Stimulated activated naive CD8-positive, alpha-beta T cell treated with anti-CD3 and anti-CD28 coated beads, Interleukin-15, Interleukin-2, amounts not matched to agents 100 ng/mL and 50 ng/mL, for 24 hours (primary cell): ENCODE results near the gene AFDN.

Experiments used
- H3K27ac Mint-ChIP-seq: one replicate; pipeline ENCODE4 v1.8.0; 2021; ENCODE audit warnings: mild to moderate bottlenecking, mixed read lengths
- H3K27me3 Mint-ChIP-seq: one replicate; pipeline ENCODE4 v1.8.0; 2021; ENCODE audit warnings: mixed read lengths
- H3K36me3 Mint-ChIP-seq: one replicate; pipeline ENCODE4 v1.8.0; 2021; ENCODE audit warnings: low read depth, mixed read lengths
- H3K4me1 Mint-ChIP-seq: one replicate; pipeline ENCODE4 v1.8.0; 2021; ENCODE audit warnings: low read depth, mixed read lengths
- H3K4me3 Mint-ChIP-seq: one replicate; pipeline ENCODE4 v1.8.0; 2021; ENCODE audit warnings: mild to moderate bottlenecking, mixed read lengths
- H3K9me3 Mint-ChIP-seq: one replicate; pipeline ENCODE4 v1.8.0; 2021; ENCODE audit warnings: mixed read lengths

Gene AFDN

GRCh38 chr6:168013250-168013915 lies 186.7 kb downstream of the AFDN start:
- H3K9me3 Mint-ChIP-seq = peaks cover 31% of the 10 kb centered on the region
- no peak overlapping the region for H3K27ac Mint-ChIP-seq
- no peaks in the 10 kb centered on the region for H3K36me3 Mint-ChIP-seq
- H3K4me3 Mint-ChIP-seq = no peak overlapping the region
- H3K4me1 Mint-ChIP-seq = no peaks in the 10 kb centered on the region
- H3K27me3 Mint-ChIP-seq = peaks cover 3% of the 10 kb centered on the region

DNA sequence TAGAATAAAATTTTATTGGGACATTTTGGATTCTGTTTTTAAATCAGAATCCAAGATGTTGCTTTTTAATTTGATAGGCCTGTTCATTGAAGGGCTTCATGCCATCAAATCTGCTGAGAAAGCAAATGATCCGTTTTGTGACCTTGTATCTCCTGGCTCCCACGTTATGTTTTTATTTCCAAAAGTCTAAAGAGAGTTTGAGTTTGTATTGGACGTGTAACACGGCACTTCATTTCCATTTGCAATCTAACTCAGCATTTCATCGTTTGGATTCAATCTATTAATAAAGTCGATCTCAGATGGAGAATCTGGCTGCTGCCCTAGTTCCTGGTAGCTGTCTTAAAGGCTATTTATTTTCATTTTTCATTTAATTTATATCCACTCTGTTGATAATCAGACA lies 187.7 kb downstream of the AFDN start:
- Mint-ChIP-seq H3K4me3 (no peak overlapping the region), H3K9me3 (peaks cover 35% of the 10 kb centered on the region), H3K27me3 (peaks cover 3% of the 10 kb centered on the region), H3K4me1 (no peaks in the 10 kb centered on the region), H3K36me3 (no peaks in the 10 kb centered on the region), H3K27ac (no peak overlapping the region)

DNA sequence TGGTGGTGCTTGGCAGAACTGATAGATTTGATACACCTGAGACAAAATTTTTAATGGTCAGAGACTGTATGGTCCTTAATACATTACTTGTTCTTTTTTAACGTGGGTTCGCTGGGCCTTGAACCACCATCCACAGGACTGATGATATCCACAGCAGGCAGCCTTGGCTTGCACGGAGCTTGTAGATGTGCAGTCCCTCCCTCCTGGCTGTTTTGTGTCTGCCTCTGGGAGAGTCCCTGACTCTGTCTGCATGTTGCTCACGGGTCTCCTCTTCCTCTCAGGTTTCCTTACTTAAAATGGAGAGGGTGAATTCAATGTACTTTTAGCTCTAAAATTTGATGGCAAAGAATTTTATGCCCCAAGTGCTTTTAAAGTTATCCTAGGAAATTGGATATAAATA lies 188.3 kb downstream of the AFDN start:
- H3K36me3 Mint-ChIP-seq = no peaks in the 10 kb centered on the region
- peaks cover 31% of the 10 kb centered on the region for H3K9me3 Mint-ChIP-seq
- H3K27ac Mint-ChIP-seq = no peak overlapping the region
- no peak overlapping the region for H3K4me3 Mint-ChIP-seq
- peaks cover 3% of the 10 kb centered on the region for H3K27me3 Mint-ChIP-seq
- no peaks in the 10 kb centered on the region for H3K4me1 Mint-ChIP-seq

- no peaks in the 10 kb centered on the region for H3K36me3 Mint-ChIP-seq
- no peaks in the 10 kb centered on the region for H3K4me1 Mint-ChIP-seq
- H3K4me3 Mint-ChIP-seq = no peak overlapping the region
- H3K27me3 Mint-ChIP-seq = peaks cover 3% of the 10 kb centered on the region
- H3K27ac Mint-ChIP-seq = no peak overlapping the region
- peaks cover 28% of the 10 kb centered on the region for H3K9me3 Mint-ChIP-seq
Observed at GRCh38 chr6:168015482-168016175, 188.9 kb downstream of the AFDN start.

- H3K27me3 Mint-ChIP-seq = peaks cover 3% of the 10 kb centered on the region
Observed at GRCh38 chr6:168016176-168016620, 189.5 kb downstream of the AFDN start.

GRCh38 chr6:168016721-168017525 lies 190.2 kb downstream of the AFDN start:
- H3K9me3 Mint-ChIP-seq = peaks cover 15% of the 10 kb centered on the region
- no peaks in the 10 kb centered on the region for H3K4me1 Mint-ChIP-seq
- no peak overlapping the region for H3K27ac Mint-ChIP-seq
- H3K4me3 Mint-ChIP-seq = no peak overlapping the region
- H3K27me3 Mint-ChIP-seq = peaks cover 3% of the 10 kb centered on the region
- no peaks in the 10 kb centered on the region for H3K36me3 Mint-ChIP-seq

More at GRCh38 chr6:168016176-168016620, 189.5 kb downstream of the AFDN start:
- H3K4me3 Mint-ChIP-seq = no peak overlapping the region
- H3K9me3 Mint-ChIP-seq = peaks cover 22% of the 10 kb centered on the region
- no peaks in the 10 kb centered on the region for H3K4me1 Mint-ChIP-seq
- no peak overlapping the region for H3K27ac Mint-ChIP-seq
- no peaks in the 10 kb centered on the region for H3K36me3 Mint-ChIP-seq

DNA sequence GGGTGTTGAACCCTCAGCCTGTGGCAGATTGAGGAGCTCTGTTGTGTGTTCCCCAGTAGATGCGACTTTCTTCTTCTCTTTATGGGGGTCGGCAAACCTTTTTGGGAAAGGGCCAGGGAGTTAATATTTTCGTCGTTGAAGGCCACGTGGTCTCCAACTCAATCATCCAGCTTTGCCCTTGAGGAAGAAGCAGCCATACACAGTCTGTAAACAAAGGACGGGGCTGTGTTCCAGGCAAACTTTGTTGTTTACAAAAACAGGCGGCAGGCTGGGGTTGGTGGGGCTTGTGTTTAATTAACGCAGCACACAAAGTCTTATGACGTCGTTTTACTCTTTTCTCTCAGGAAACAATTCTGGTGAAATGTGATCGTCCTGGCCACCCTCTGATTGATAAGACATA lies 190.9 kb downstream of the AFDN start:
- Mint-ChIP-seq H3K9me3 (peaks cover 12% of the 10 kb centered on the region), H3K27me3 (peaks cover 3% of the 10 kb centered on the region), H3K4me1 (no peaks in the 10 kb centered on the region), H3K4me3 (no peak overlapping the region), H3K36me3 (no peaks in the 10 kb centered on the region), H3K27ac (no peak overlapping the region)

DNA sequence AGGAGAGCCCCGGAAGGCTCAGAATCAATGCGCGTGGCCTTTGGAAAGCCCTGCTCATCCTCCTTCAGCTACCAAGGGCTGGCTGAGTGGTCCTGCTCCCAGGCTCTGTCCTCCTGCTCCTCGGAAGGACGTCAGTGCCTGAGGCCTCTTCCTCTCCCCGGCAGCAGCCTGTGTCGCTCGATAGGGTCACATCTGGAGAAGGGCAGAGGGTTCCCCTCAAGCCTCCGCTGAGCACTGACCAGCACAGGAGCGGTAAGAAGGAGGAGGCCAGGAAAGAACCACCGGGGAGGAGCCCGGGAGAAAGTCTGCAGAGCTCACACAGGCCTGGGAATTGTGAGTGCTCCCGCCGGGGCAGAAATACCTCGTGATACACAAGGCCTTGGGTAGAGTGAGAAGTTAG lies 192.0 kb downstream of the AFDN start:
- Mint-ChIP-seq H3K9me3 (peaks cover 12% of the 10 kb centered on the region), H3K4me1 (no peaks in the 10 kb centered on the region)

GRCh38 chr6:168020242-168020641 lies 193.5 kb downstream of the AFDN start:
- no peaks in the 10 kb centered on the region for H3K27me3 Mint-ChIP-seq
- no peak overlapping the region for H3K4me3 Mint-ChIP-seq
- no peak overlapping the region for H3K27ac Mint-ChIP-seq
- H3K9me3 Mint-ChIP-seq = peaks cover 12% of the 10 kb centered on the region
- H3K4me1 Mint-ChIP-seq = no peaks in the 10 kb centered on the region
- no peaks in the 10 kb centered on the region for H3K36me3 Mint-ChIP-seq

More for the DNA sequence above, 192.0 kb downstream of the AFDN start:
- Mint-ChIP-seq H3K36me3 (no peaks in the 10 kb centered on the region), H3K27me3 (peaks cover 3% of the 10 kb centered on the region), H3K27ac (no peak overlapping the region), H3K4me3 (no peak overlapping the region)

- Mint-ChIP-seq H3K9me3 (peaks cover 8% of the 10 kb centered on the region), H3K4me1 (no peaks in the 10 kb centered on the region), H3K27ac (no peak overlapping the region), H3K36me3 (no peaks in the 10 kb centered on the region), H3K4me3 (no peak overlapping the region), H3K27me3 (peaks cover 5% of the 10 kb centered on the region)
Observed at GRCh38 chr6:168021581-168021980, 194.9 kb downstream of the AFDN start.
